Progenitor cell of endocrine pancreas (in vitro differentiated cells): ENCODE results near the gene BRME1. TPM values are rescaled to one million over a fixed set of nuclear protein-coding genes. Genes with fewer than 3 reads are reported as not detected.

Source experiments
- DNase-seq: peaks from one replicate; pipeline ENCODE4 v3.0.0; 2021; ENCODE audit warnings: low spot score; ENCODE audit not compliant: unreplicated experiment
- H3K27ac Mint-ChIP-seq: 2 replicates; pipeline ENCODE4 v1.8.0; 2021; ENCODE audit warnings: mild to moderate bottlenecking, moderate library complexity, mixed read lengths
- H3K27me3 Mint-ChIP-seq: 2 replicates; pipeline ENCODE4 v1.8.0; 2021; ENCODE audit warnings: mixed read lengths
- H3K36me3 Mint-ChIP-seq: 2 replicates; pipeline ENCODE4 v1.8.0; 2022; ENCODE audit warnings: mixed read lengths; ENCODE audit not compliant: insufficient read depth
- H3K4me1 Mint-ChIP-seq: 2 replicates; pipeline ENCODE4 v1.8.0; 2021; ENCODE audit warnings: low read depth, mixed read lengths
- H3K4me3 Mint-ChIP-seq: 2 replicates; pipeline ENCODE4 v1.8.0; 2021; ENCODE audit warnings: low read depth, mild to moderate bottlenecking, moderate library complexity, mixed read lengths
- H3K9me3 Mint-ChIP-seq: 2 replicates; pipeline ENCODE4 v1.8.0; 2021; ENCODE audit warnings: low read depth, mixed read lengths
- total RNA-seq: library from RNA; stranded (reverse); gene quantifications from 2 replicates; pipeline ENCODE4 v1.2.1, GENCODE V29; 2021
- TF ChIP-seq, protein P1 (sequence below): fragments of 200-600 bp; sonication (generic); IDR thresholded peaks from one replicate; pipeline ENCODE4 v1.5.0; 2021; ENCODE audit warnings: antibody characterized with exemption, mild to moderate bottlenecking; ENCODE audit not compliant: unreplicated experiment

BRME1 gene
- total RNA-seq, 1 donor from 2014 or later: 6.1 TPM

- TF ChIP-seq, protein P1, sequence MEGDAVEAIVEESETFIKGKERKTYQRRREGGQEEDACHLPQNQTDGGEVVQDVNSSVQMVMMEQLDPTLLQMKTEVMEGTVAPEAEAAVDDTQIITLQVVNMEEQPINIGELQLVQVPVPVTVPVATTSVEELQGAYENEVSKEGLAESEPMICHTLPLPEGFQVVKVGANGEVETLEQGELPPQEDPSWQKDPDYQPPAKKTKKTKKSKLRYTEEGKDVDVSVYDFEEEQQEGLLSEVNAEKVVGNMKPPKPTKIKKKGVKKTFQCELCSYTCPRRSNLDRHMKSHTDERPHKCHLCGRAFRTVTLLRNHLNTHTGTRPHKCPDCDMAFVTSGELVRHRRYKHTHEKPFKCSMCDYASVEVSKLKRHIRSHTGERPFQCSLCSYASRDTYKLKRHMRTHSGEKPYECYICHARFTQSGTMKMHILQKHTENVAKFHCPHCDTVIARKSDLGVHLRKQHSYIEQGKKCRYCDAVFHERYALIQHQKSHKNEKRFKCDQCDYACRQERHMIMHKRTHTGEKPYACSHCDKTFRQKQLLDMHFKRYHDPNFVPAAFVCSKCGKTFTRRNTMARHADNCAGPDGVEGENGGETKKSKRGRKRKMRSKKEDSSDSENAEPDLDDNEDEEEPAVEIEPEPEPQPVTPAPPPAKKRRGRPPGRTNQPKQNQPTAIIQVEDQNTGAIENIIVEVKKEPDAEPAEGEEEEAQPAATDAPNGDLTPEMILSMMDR: no peak
- Mint-ChIP-seq H3K4me1 (no peaks in the 10 kb centered on the region), H3K36me3 (peaks cover 35% of the 10 kb centered on the region), H3K27me3 (no peaks in the 10 kb centered on the region), H3K4me3 (no peak overlapping the region), H3K9me3 (no peaks in the 10 kb centered on the region), H3K27ac (no peak overlapping the region)
- no peak for DNase-seq
Measured at GRCh38 chr19:13917888-13918406, 12.0 kb upstream of the BRME1 start.

GRCh38 chr19:13914777-13915176 is 8.9 kb upstream of the BRME1 start:
- Mint-ChIP-seq H3K9me3 (no peaks in the 10 kb centered on the region), H3K4me3 (no peak overlapping the region), H3K27ac (no peak overlapping the region), H3K27me3 (no peaks in the 10 kb centered on the region), H3K36me3 (peaks cover 17% of the 10 kb centered on the region), H3K4me1 (no peaks in the 10 kb centered on the region)
- no peak for DNase-seq
- TF ChIP-seq, protein P1: no peak

- H3K27me3 Mint-ChIP-seq: no peaks in the 10 kb centered on the region
- no peak overlapping the region for H3K27ac Mint-ChIP-seq
- no peak overlapping the region for H3K4me3 Mint-ChIP-seq
- TF ChIP-seq, protein P1: no peak
- H3K4me1 Mint-ChIP-seq: no peaks in the 10 kb centered on the region
- no peak for DNase-seq
- H3K36me3 Mint-ChIP-seq: peaks cover 15% of the 10 kb centered on the region
- H3K9me3 Mint-ChIP-seq: no peaks in the 10 kb centered on the region
Measured at GRCh38 chr19:13913352-13913751, 7.4 kb upstream of the BRME1 start.

DNA sequence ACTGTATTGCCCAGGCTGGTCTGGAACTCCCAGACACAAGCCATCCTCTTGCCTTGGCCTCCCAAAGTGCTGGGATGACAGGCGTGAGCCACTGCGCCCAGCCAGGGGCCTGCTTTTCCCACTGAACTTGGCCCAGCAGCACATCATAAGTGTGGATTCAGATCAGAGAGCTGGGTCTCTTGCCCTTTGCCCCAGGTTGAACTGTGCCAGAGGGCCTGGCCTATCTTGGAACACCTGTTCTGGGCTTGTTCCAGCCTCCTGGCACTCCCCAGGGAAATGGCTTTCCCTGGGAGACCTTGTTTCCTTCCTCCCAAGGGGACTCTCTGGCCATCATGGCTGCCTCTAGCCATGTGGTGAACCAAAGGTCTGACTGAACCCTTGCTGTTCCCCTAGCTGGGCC is 3.5 kb upstream of the BRME1 start:
- no peak overlapping the region for H3K4me3 Mint-ChIP-seq
- H3K9me3 Mint-ChIP-seq: no peaks in the 10 kb centered on the region
- TF ChIP-seq, protein P1: no peak
- H3K4me1 Mint-ChIP-seq: peaks cover 5% of the 10 kb centered on the region
- peaks cover 8% of the 10 kb centered on the region for H3K36me3 Mint-ChIP-seq
- no peak for DNase-seq
- H3K27me3 Mint-ChIP-seq: peaks cover 3% of the 10 kb centered on the region
- no peak overlapping the region for H3K27ac Mint-ChIP-seq

- no peak overlapping the region for H3K27ac Mint-ChIP-seq
- H3K4me3 Mint-ChIP-seq: no peak overlapping the region
- DNase-seq: no peak
- peaks cover 8% of the 10 kb centered on the region for H3K36me3 Mint-ChIP-seq
- peaks cover 3% of the 10 kb centered on the region for H3K27me3 Mint-ChIP-seq
- no peaks in the 10 kb centered on the region for H3K9me3 Mint-ChIP-seq
- TF ChIP-seq, protein P1: no peak
- H3K4me1 Mint-ChIP-seq: peaks cover 5% of the 10 kb centered on the region
Measured at GRCh38 chr19:13908674-13909073, 2.8 kb upstream of the BRME1 start.
